ENCODE data around the gene ANXA4.

DNA sequence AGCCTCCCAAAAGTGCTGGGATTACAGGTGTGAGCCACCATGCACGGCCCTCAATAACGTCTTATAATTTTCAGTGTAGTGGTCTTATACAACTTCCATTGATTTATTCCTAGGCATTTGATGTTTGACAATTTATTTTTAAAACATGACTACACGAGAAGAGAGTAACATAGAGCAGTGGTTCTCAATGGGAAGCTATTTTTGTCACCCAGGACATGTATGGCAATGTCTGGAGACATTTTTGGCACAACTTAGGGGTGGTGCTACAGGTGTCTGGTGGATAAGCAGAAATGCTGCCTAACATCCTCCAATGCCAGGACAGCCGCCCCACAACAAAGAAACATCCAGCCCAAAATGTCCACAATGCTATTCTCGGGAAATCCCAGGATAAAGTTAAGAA is 12.7 kb upstream of the ANXA4 start:
- TF ChIP-seq, protein P1, sequence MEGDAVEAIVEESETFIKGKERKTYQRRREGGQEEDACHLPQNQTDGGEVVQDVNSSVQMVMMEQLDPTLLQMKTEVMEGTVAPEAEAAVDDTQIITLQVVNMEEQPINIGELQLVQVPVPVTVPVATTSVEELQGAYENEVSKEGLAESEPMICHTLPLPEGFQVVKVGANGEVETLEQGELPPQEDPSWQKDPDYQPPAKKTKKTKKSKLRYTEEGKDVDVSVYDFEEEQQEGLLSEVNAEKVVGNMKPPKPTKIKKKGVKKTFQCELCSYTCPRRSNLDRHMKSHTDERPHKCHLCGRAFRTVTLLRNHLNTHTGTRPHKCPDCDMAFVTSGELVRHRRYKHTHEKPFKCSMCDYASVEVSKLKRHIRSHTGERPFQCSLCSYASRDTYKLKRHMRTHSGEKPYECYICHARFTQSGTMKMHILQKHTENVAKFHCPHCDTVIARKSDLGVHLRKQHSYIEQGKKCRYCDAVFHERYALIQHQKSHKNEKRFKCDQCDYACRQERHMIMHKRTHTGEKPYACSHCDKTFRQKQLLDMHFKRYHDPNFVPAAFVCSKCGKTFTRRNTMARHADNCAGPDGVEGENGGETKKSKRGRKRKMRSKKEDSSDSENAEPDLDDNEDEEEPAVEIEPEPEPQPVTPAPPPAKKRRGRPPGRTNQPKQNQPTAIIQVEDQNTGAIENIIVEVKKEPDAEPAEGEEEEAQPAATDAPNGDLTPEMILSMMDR (IDR thresholded peaks at IDR 0.05): no peak
- no peak for TF ChIP-seq EZH2 (IDR thresholded peaks at IDR 0.05)
- TF ChIP-seq EZH2phosphoT487 (IDR thresholded peaks at IDR 0.05): no peak
